B cell (primary cell): Measurements from ENCODE around the gene GNAL.
A peak's percentile ranks its signal among the peaks of the same experiment; 100 is the strongest.

Experiments used
- EZH2 ChIP-seq: IDR thresholded peaks from 2 replicates; pipeline ENCODE4 v1.6.1; 2012; ENCODE audit warnings: borderline replicate concordance, low read depth, mild to moderate bottlenecking, moderate library complexity, low read length; ENCODE audit not compliant: insufficient read depth, poor library complexity, severe bottlenecking
- TF ChIP-seq, protein P1 (sequence below): fragments of 200-600 bp; IDR thresholded peaks from one replicate; pipeline ENCODE4 v1.8.0; 2022; ENCODE audit warnings: antibody characterized with exemption, mild to moderate bottlenecking

GRCh38 chr18:11654736-11655605 is 34.1 kb upstream of the GNAL start:
- no peak for TF ChIP-seq EZH2
- TF ChIP-seq, protein P1, sequence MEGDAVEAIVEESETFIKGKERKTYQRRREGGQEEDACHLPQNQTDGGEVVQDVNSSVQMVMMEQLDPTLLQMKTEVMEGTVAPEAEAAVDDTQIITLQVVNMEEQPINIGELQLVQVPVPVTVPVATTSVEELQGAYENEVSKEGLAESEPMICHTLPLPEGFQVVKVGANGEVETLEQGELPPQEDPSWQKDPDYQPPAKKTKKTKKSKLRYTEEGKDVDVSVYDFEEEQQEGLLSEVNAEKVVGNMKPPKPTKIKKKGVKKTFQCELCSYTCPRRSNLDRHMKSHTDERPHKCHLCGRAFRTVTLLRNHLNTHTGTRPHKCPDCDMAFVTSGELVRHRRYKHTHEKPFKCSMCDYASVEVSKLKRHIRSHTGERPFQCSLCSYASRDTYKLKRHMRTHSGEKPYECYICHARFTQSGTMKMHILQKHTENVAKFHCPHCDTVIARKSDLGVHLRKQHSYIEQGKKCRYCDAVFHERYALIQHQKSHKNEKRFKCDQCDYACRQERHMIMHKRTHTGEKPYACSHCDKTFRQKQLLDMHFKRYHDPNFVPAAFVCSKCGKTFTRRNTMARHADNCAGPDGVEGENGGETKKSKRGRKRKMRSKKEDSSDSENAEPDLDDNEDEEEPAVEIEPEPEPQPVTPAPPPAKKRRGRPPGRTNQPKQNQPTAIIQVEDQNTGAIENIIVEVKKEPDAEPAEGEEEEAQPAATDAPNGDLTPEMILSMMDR, result peak; percentile 62
